Lower lobe of right lung (tissue), 2 donors: ENCODE measurements around the gene BIRC7. TPM values are rescaled to one million over a fixed set of nuclear protein-coding genes. Genes with fewer than 3 reads are reported as not detected.

ENCODE experiments used
- ATAC-seq, 2 donors: fragments of 200-7000 bp; cut with Tn5 transposase; one replicate each; pipeline ENCODE4 v1.9.1; 2020 to 2022; ENCODE audit warnings: mild to moderate bottlenecking in 2 of 2, moderate library complexity in 2 of 2
- DNase-seq: peaks from one replicate; pipeline ENCODE4 v3.0.0-alpha.2; 2020
- H3K27ac ChIP-seq: fragments of 200-600 bp; one replicate; pipeline ENCODE4 v1.8.0; 2022
- H3K27me3 ChIP-seq: fragments of 200-600 bp; one replicate; pipeline ENCODE4 v1.8.0; 2022; ENCODE audit warnings: low read depth
- H3K36me3 ChIP-seq: fragments of 200-600 bp; one replicate; pipeline ENCODE4 v1.8.0; 2022; ENCODE audit warnings: mild to moderate bottlenecking
- H3K4me1 ChIP-seq: fragments of 200-600 bp; one replicate; pipeline ENCODE4 v1.8.0; 2022
- H3K4me3 ChIP-seq: fragments of 200-600 bp; one replicate; pipeline ENCODE4 v1.8.0; 2022; ENCODE audit warnings: mild to moderate bottlenecking
- H3K9me3 ChIP-seq: fragments of 200-600 bp; one replicate; pipeline ENCODE4 v1.8.0; 2022
- intact Hi-C: fragments of 100-400 bp; cut with DNase I; formaldehyde crosslinking; loops from one replicate; pipeline ENCODE4 v1.11.0; 2022
- total RNA-seq: library from RNA; stranded (reverse); fragmentation: NEBNext Ultra II Directional; extraction: Animal tissue kit (Norgen Biotek cat#: 25700); gene quantifications from one replicate; pipeline ENCODE4 v1.2.1, GENCODE V29; 2021
- TF ChIP-seq, protein P1 (sequence below): fragments of 200-600 bp; IDR thresholded peaks from one replicate; pipeline ENCODE4 v1.8.0; 2022; ENCODE audit warnings: antibody characterized with exemption, mild to moderate bottlenecking
- donor health status: DM: no; HTN: yes; CAD: no; lungs with severe emphysema.

BIRC7 gene
- total RNA-seq, 1 donor from 2014 or later: 15.9 TPM

DNA sequence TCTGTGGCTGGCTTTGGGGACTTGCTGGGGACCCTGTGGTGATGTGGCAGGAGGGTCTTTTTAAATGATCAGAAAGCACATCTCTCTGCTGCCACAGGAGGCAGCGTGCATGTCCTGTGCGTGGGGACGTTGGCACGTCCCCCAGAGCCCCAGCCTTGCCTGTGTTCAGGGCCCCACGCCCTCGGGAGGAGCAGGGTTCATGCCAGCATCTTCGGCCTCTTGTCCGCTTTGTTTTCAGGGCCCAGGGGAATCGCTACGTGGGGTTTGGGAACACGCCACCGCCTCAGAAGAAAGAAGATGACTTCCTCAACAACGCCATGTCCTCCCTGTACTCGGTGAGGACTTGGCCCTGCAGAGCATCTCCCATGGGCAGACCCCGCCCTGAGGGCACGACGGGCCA lies 43.0 kb downstream of the BIRC7 start:
- no peaks in the 10 kb centered on the region for H3K9me3 ChIP-seq
- intact Hi-C loops: no loop called here
- H3K36me3 ChIP-seq: peaks cover 82% of the 10 kb centered on the region
- no peaks in the 10 kb centered on the region for H3K27me3 ChIP-seq
- H3K27ac ChIP-seq: no peak overlapping the region
- peaks cover 17% of the 10 kb centered on the region for H3K4me1 ChIP-seq
- no peak for ATAC-seq
- no peak for DNase-seq
- TF ChIP-seq, protein P1, sequence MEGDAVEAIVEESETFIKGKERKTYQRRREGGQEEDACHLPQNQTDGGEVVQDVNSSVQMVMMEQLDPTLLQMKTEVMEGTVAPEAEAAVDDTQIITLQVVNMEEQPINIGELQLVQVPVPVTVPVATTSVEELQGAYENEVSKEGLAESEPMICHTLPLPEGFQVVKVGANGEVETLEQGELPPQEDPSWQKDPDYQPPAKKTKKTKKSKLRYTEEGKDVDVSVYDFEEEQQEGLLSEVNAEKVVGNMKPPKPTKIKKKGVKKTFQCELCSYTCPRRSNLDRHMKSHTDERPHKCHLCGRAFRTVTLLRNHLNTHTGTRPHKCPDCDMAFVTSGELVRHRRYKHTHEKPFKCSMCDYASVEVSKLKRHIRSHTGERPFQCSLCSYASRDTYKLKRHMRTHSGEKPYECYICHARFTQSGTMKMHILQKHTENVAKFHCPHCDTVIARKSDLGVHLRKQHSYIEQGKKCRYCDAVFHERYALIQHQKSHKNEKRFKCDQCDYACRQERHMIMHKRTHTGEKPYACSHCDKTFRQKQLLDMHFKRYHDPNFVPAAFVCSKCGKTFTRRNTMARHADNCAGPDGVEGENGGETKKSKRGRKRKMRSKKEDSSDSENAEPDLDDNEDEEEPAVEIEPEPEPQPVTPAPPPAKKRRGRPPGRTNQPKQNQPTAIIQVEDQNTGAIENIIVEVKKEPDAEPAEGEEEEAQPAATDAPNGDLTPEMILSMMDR: no peak
- H3K4me3 ChIP-seq: no peak overlapping the region

DNA sequence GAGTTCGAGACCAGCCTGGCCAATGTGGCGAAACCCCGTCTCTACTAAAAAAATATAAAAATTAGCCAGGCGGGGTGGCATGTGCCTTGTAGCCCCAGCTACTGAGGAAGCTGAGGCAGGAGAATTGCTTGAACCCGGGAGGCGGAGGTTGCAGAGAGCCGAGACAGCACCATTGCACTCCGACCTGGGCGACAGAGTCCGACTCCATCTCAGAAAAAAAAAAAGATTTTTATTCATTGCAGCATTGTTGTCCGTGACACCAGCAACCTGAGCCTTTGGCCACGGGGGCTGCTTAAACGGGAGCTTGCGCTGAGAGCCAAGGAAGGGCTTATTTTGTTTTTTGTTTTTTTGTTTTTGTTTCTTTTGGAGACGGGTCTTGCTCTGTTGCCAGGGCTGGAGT lies 44.2 kb downstream of the BIRC7 start:
- H3K9me3 ChIP-seq: no peaks in the 10 kb centered on the region
- no peak for ATAC-seq
- no peak for DNase-seq
- H3K36me3 ChIP-seq: peaks cover 94% of the 10 kb centered on the region
- TF ChIP-seq, protein P1: no peak
- peaks cover 4% of the 10 kb centered on the region for H3K4me1 ChIP-seq
- H3K4me3 ChIP-seq: no peak overlapping the region
- no peak overlapping the region for H3K27ac ChIP-seq
- no peaks in the 10 kb centered on the region for H3K27me3 ChIP-seq
- intact Hi-C loops: no loop called here

DNA sequence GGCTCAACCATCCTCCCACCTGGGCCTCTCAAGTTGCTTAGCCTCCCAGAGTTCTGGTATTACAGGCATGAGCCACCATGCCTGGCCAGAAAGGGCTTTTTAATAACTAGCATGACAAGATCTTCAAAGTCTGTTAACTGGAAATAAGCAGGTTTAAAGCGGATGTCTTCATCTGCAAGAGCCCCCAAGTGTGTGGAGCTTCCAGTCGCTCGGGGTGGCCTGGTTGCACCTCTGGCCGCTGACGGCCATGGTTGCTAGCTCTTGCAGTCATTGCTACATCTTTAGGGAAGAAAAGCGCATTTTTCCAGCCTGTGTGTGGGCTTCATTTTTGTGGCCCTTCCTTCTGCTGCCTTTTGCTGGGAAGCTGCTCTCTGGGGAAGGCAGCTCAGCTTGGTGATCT lies 44.7 kb downstream of the BIRC7 start:
- no peak overlapping the region for H3K27ac ChIP-seq
- TF ChIP-seq, protein P1: no peak
- no peaks in the 10 kb centered on the region for H3K27me3 ChIP-seq
- peaks cover 99% of the 10 kb centered on the region for H3K36me3 ChIP-seq
- no peak overlapping the region for H3K4me3 ChIP-seq
- H3K4me1 ChIP-seq: peaks cover under 1% of the 10 kb centered on the region
- ATAC-seq: no peak
- H3K9me3 ChIP-seq: no peaks in the 10 kb centered on the region
- intact Hi-C loops: no loop called here
- DNase-seq: no peak

DNA sequence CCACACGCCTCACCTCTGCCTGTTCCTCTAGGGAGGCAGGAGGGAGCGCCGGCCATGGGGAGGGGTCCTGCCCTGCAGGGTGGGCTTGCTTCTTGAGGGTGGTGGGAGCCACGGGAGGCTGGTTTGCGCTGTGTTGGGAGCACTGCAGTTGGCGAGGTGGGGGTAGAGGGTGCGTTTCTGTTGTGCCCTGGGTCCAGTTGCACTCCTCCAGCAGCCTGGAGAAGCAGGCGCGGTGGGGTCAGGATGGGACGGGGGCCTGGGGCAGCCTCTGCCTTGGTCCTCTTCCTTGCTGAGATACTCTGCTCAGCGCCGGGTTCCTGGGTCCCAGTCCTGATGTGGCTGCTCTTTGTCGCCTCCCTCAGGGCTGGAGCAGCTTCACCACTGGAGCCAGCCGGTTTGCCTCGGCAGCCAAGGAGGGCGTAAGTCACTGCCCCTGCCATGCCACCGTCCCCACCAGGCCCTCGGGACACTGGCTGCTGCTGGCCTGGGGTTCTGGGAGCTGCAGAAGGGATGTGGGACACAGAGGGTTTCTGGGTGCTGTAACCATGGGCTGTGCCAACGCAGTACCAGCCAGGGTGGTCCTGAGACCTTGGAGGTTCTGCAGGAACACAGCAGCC lies 45.3 kb downstream of the BIRC7 start:
- no peak for DNase-seq
- Histone ChIP-seq H3K4me1 (no peaks in the 10 kb centered on the region), H3K9me3 (no peaks in the 10 kb centered on the region), H3K27ac (no peak overlapping the region), H3K36me3 (peaks cover 100% of the 10 kb centered on the region), H3K4me3 (no peak overlapping the region), H3K27me3 (no peaks in the 10 kb centered on the region)
- TF ChIP-seq, protein P1: no peak
- intact Hi-C loops: no loop called here
- ATAC-seq: no peak

DNA sequence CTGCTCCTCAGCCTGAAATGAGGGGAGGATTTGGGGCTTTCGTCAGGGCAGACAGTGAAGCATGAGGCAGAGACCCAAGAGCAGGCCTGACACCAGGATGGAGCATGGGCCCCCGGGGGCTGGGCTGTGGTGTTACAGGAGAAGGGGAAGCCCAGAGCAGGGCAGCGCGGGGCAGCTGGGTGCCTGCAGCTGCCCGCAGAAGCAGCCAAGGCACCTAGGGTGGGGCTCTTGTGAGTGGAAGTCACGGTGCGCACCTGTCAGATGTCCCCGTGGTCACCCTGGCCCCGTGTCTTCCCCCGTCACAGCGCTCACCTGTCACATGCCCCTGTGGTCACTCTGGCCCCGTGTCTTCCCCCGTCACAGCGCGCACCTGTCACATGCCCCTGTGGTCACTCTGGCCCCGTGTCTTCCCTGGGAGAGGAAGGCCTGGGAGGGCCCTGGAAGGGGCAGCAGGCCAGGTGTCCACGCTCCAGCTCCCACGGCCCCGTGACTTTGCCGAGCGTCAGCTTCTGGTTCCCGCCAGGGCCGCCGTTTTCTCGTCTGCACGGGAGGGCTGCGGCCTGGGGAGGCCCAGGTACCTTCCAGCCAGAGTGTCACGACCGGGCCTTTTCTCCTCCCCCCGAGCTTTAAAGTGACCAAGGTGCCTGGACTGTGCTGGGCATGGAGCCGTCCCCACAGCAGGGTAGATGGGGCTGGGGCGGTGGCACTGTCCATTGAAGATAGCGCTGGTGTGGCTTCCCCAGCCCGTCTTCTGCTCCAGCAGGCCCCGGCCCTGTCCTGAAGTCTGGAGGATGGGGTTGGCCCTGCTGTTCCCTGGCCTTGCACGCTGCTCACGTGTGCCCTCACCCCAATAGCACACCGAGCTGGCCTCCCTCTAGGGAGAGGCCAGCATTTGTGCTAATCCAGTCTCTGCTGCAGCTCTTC lies 46.3 kb downstream of the BIRC7 start:
- Histone ChIP-seq H3K9me3 (no peaks in the 10 kb centered on the region), H3K4me3 (no peak overlapping the region), H3K27me3 (no peaks in the 10 kb centered on the region), H3K27ac (no peak overlapping the region), H3K36me3 (peaks cover 100% of the 10 kb centered on the region), H3K4me1 (no peaks in the 10 kb centered on the region)
- TF ChIP-seq, protein P1: no peak
- no peak for ATAC-seq
- no peak for DNase-seq
- intact Hi-C loops: no loop called here
